Brain microvascular endothelial cell (primary cell): Measurements from ENCODE around the gene BRCA2.

Source experiments
- DNase-seq: peaks from one replicate; pipeline ENCODE4 v3.0.0-alpha.2; 2020
- H3K27ac ChIP-seq: fragments of 250-450 bp; sonication (Bioruptor Pico); 2 replicates; pipeline ENCODE4 v1.5.1; 2020; ENCODE audit warnings: mild to moderate bottlenecking, moderate library complexity
- H3K27me3 ChIP-seq: fragments of 250-450 bp; sonication (Bioruptor Pico); replicated peaks from 2 replicates; pipeline ENCODE4 v1.5.1; 2020; ENCODE audit warnings: mild to moderate bottlenecking
- H3K36me3 ChIP-seq: fragments of 250-450 bp; sonication (Bioruptor Pico); replicated peaks from 2 replicates; pipeline ENCODE4 v1.5.1; 2020; ENCODE audit warnings: mild to moderate bottlenecking
- H3K4me3 ChIP-seq: 2 replicates; pipeline ENCODE4 v1.5.1; 2011; ENCODE audit warnings: low read depth, mild to moderate bottlenecking, control low read depth, low read length, moderate library complexity
- CTCF ChIP-seq: IDR thresholded peaks from 2 replicates; pipeline ENCODE4 v1.5.1; 2011; ENCODE audit warnings: low read depth, mild to moderate bottlenecking, moderate library complexity, low read length, control low read depth, inconsistent platforms; ENCODE audit errors: missing control alignments
- in situ Hi-C: cut with HindIII; loops from 2 replicates; pipeline ENCODE4 v1.10.0; 2017; ENCODE audit warnings: low sequenced_read_pairs, low pct_ligation_motif_present

The BRCA2 gene

GRCh38 chr13:32423592-32423991 is 108.3 kb downstream of the BRCA2 start:
- no peak for TF ChIP-seq CTCF
- H3K27me3 ChIP-seq: no peaks in the 10 kb centered on the region
- H3K36me3 ChIP-seq: no peaks in the 10 kb centered on the region
- no peak overlapping the region for H3K4me3 ChIP-seq
- no peak overlapping the region for H3K27ac ChIP-seq
- in situ Hi-C loops: no loop called here
- DNase-seq: no peak

GRCh38 chr13:32425158-32425557 is 109.8 kb downstream of the BRCA2 start:
- no peak for TF ChIP-seq CTCF
- Histone ChIP-seq H3K36me3 (no peaks in the 10 kb centered on the region), H3K27ac (no peak overlapping the region), H3K4me3 (no peak overlapping the region), H3K27me3 (no peaks in the 10 kb centered on the region)
- no peak for DNase-seq
- in situ Hi-C loops: no loop called here

- no peaks in the 10 kb centered on the region for H3K36me3 ChIP-seq
- in situ Hi-C loops: no loop called here
- H3K27me3 ChIP-seq: no peaks in the 10 kb centered on the region
- peak overlapping the region; percentile 66 for H3K4me3 ChIP-seq
- no peak for TF ChIP-seq CTCF
- H3K27ac ChIP-seq: no peak overlapping the region
- DNase-seq: no peak
These were observed 111.1 kb downstream of the BRCA2 start for GRCh38 chr13:32426191-32426989.

- DNase-seq: no peak
- no peak for TF ChIP-seq CTCF
- H3K4me3 ChIP-seq: peak overlapping the region; percentile 66
- H3K36me3 ChIP-seq: no peaks in the 10 kb centered on the region
- H3K27me3 ChIP-seq: no peaks in the 10 kb centered on the region
- no peak overlapping the region for H3K27ac ChIP-seq
- in situ Hi-C loops: no loop called here
These were observed 111.9 kb downstream of the BRCA2 start for GRCh38 chr13:32426990-32427851.

- in situ Hi-C loops: no loop called here
These were observed 112.7 kb downstream of the BRCA2 start, which contains the start of gene N4BP2L1 for GRCh38 chr13:32427852-32428580. TSS of gene N4BP2L1 (minus strand) at chr13:32428130. CDS start at chr13:32428082, 48 bp downstream.

More at GRCh38 chr13:32427852-32428580, 112.7 kb downstream of the BRCA2 start, which contains the start of gene N4BP2L1:
- no peak for TF ChIP-seq CTCF
- Histone ChIP-seq H3K4me3 (peak within 1 kb of the TSS; percentile 66), H3K36me3 (no peaks in the 10 kb centered on the region), H3K27me3 (no peaks in the 10 kb centered on the region), H3K27ac (no peak within 1 kb of the TSS)
- peak; percentile 22 for DNase-seq
